Stomach (tissue), 4 donors: ENCODE measurements around the gene ST6GALNAC3.
"Not testable (repeated sequence)": the region's sequence is repeated elsewhere in the genome, so short reads cannot be mapped to it uniquely, and the experiment has no call there.

ENCODE experiments used
- CTCF ChIP-seq, 7 experiments: fragments of 450-650 bp in 4 of 7; fragments of 200-600 bp in 3 of 7; sonication (generic) in 3 of 7; IDR thresholded peaks; one replicate each; pipeline ENCODE4 v1.5.1; 2016 to 2019; ENCODE audit warnings: antibody characterized with exemption in 7 of 7, control low read depth in 2 of 7, mild to moderate bottlenecking in 1 of 7
- POLR2A ChIP-seq, 4 donors: fragments of 450-650 bp; IDR thresholded peaks; one replicate each; pipeline ENCODE4 v1.6.1; 2016; ENCODE audit warnings: antibody characterized with exemption in 4 of 4, control low read depth in 2 of 4, mild to moderate bottlenecking in 1 of 4, moderate library complexity in 1 of 4
- POLR2AphosphoS5 ChIP-seq, 3 donors: sonication (generic); formaldehyde crosslinking; IDR thresholded peaks; one replicate each; pipeline ENCODE4 v1.6.1; 2016; ENCODE audit warnings: antibody characterized with exemption in 3 of 3

GRCh38 chr1:76097064-76097463 lies 22.5 kb downstream of the ST6GALNAC3 start:
- not testable (repeated sequence) for TF ChIP-seq CTCF, POLR2A, POLR2AphosphoS5 (IDR thresholded peaks at IDR 0.05)
